T-helper 22 cell (primary cell): ENCODE data around the gene KLHL22.
"Not testable (repeated sequence)": the region's sequence is repeated elsewhere in the genome, so short reads cannot be mapped to it uniquely, and the experiment has no call there.

Experiments
- DNase-seq: peaks from one replicate; pipeline ENCODE4 v3.0.0-alpha.2; 2020; ENCODE audit warnings: low read depth

The KLHL22 gene

GRCh38 chr22:20499769-20500168 lies 4.2 kb upstream of the KLHL22 start:
- no peak for DNase-seq

- no peak for DNase-seq
Observed at GRCh38 chr22:20498913-20499312, 3.3 kb upstream of the KLHL22 start.

- no peak for DNase-seq
Observed at GRCh38 chr22:20497426-20497825, 1.8 kb upstream of the KLHL22 start.

- peak; percentile 87 for DNase-seq
Observed at GRCh38 chr22:20495861-20496681, 476 bp upstream of the KLHL22 start.

- no peak for DNase-seq
Observed at GRCh38 chr22:20491346-20491745, 4.2 kb downstream of the KLHL22 start.

GRCh38 chr22:20490941-20491307 lies 4.7 kb downstream of the KLHL22 start:
- DNase-seq, result no peak

- no peak for DNase-seq
Observed at GRCh38 chr22:20490183-20490940, 5.2 kb downstream of the KLHL22 start.

GRCh38 chr22:20488946-20489345 lies 6.6 kb downstream of the KLHL22 start:
- no peak for DNase-seq

- DNase-seq, result no peak
Observed at GRCh38 chr22:20487715-20488114, 7.9 kb downstream of the KLHL22 start.

GRCh38 chr22:20486229-20486628 lies 9.4 kb downstream of the KLHL22 start:
- DNase-seq, result no peak

GRCh38 chr22:20484948-20485683 lies 10.5 kb downstream of the KLHL22 start:
- DNase-seq, result no peak

- DNase-seq, result no peak
Observed at GRCh38 chr22:20483771-20484170, 11.8 kb downstream of the KLHL22 start.

- DNase-seq, result not testable (repeated sequence)
Observed at GRCh38 chr22:20483143-20483506, 12.5 kb downstream of the KLHL22 start.

- no peak for DNase-seq
Observed at GRCh38 chr22:20479612-20480196, 15.9 kb downstream of the KLHL22 start.

GRCh38 chr22:20478059-20478458 lies 17.5 kb downstream of the KLHL22 start:
- not testable (repeated sequence) for DNase-seq

- not testable (repeated sequence) for DNase-seq
Observed at GRCh38 chr22:20475569-20475968, 20.0 kb downstream of the KLHL22 start.

- no peak for DNase-seq
Observed at GRCh38 chr22:20475115-20475436, 20.5 kb downstream of the KLHL22 start.

GRCh38 chr22:20472629-20473442 lies 22.8 kb downstream of the KLHL22 start:
- DNase-seq, result no peak

GRCh38 chr22:20471126-20471833 lies 24.3 kb downstream of the KLHL22 start:
- no peak for DNase-seq

GRCh38 chr22:20470525-20470924 lies 25.1 kb downstream of the KLHL22 start:
- not testable (repeated sequence) for DNase-seq
